ENCODE measurements around the gene NOS1AP. TPM values are rescaled to one million over a fixed set of nuclear protein-coding genes. Genes with fewer than 3 reads are reported as not detected.

The NOS1AP gene
- total RNA-seq, 1 experiment from 2014 or later, result 5.3 TPM

DNA sequence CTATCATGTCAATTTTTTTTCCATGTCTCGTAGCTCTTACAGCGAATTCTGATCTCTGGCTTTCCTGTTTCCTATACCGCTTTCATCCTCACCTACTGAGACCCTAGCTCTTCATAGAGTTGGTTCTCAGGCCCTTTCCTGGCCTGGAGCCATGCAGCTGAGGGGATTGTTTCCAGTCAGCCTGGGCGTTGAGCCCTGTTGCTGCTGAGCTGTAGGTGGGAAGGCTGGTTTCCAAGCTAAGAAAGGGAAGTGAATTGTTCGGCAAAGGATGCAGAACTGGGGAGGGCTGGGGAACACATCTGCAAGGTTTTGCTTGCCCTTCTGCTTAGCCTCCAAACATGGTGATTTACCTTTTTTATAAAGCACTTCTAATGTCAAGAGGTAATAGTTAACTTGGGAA is 265.6 kb downstream of the NOS1AP start (continued):
- TF ChIP-seq, protein P1, sequence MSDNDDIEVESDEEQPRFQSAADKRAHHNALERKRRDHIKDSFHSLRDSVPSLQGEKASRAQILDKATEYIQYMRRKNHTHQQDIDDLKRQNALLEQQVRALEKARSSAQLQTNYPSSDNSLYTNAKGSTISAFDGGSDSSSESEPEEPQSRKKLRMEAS (IDR thresholded peaks at IDR 0.05), result no peak
- TF ChIP-seq SP1 (IDR thresholded peaks at IDR 0.05; ENCODE audit: low read depth), result no peak

DNA sequence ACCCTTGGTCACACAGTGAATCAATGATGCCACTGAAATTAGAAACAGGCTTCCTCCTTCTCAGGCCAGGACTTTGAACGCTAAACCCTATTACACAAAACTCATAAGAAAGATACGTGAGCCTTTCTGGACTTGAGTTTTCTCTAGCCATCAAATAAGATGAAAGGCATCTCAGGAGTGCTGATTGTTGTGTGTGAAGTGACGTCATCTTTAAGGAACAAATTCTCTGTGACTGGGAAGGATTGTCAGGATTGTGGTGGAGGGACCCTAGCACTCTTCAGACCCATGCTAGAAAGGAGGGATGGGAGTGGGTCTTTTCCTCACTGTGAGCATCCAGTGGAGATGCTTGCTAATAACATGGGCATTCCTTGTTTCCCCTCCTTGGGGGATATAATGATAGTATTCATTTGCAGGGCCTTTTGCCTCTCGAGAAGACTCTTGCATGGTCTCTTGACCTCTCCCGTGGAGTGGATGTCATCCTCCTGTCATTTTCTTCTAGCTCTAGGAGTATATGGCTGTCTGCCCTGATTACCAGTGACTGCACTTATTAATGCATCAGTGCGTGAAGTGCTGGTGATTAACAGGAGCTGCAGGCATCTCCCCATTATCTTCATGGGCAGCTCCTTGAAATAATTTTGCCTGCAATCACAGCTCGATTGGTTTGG is 267.3 kb downstream of the NOS1AP start:
- POLR2A ChIA-PET, result no interaction called here

More for the DNA sequence above, 267.3 kb downstream of the NOS1AP start:
- H3K4me2 ChIP-seq (ENCODE audit: low read length), result no peak overlapping the region
- ChIA-PET RAD21 (ENCODE audit: low non-redundant PET in 1 of 2, low total read pairs in 2 of 2, uncharacterized antibody in 2 of 2, unreplicated experiment in 2 of 2) (no interaction called here), CTCF (interaction anchor here (0.9 kb wide), 1 partner anchor 280 kb away, joined by 3 read pairs; no protein-coding TSS in a partner anchor)
- H3K9ac ChIP-seq (ENCODE audit: low read length), result no peak overlapping the region
- no peaks in the 10 kb centered on the region for H3K79me2 ChIP-seq (ENCODE audit: insufficient read depth, low read length)
- no peaks in the 10 kb centered on the region for H4K20me1 ChIP-seq (ENCODE audit: insufficient read depth)
- H3K9me3 ChIP-seq (ENCODE audit: control insufficient read depth in 1 of 2, insufficient read depth in 1 of 2, low read depth in 1 of 2, low read length in 2 of 2), result no peaks in the 10 kb centered on the region
- H3K36me3 ChIP-seq (ENCODE audit: control insufficient read depth in 1 of 2, insufficient read depth in 2 of 2, low read length in 2 of 2), result no peaks in the 10 kb centered on the region
- DNase-seq (ENCODE audit: low read depth, low spot score) (no peak), ATAC-seq (no peak)
- no peak overlapping the region for H3K27ac ChIP-seq (ENCODE audit: low read depth, low read length)
- no peaks in the 10 kb centered on the region for H3K4me1 ChIP-seq (ENCODE audit: control insufficient read depth in 1 of 2, insufficient read depth in 2 of 2, low read length in 2 of 2)
- intact Hi-C loops (cut with micrococcal nuclease), result no loop called here
- TF ChIP-seq SRF (IDR thresholded peaks at IDR 0.05; ENCODE audit: low read depth) (no peak), JUND (IDR thresholded peaks at IDR 0.05) (no peak)
- TF ChIP-seq, protein P2, sequence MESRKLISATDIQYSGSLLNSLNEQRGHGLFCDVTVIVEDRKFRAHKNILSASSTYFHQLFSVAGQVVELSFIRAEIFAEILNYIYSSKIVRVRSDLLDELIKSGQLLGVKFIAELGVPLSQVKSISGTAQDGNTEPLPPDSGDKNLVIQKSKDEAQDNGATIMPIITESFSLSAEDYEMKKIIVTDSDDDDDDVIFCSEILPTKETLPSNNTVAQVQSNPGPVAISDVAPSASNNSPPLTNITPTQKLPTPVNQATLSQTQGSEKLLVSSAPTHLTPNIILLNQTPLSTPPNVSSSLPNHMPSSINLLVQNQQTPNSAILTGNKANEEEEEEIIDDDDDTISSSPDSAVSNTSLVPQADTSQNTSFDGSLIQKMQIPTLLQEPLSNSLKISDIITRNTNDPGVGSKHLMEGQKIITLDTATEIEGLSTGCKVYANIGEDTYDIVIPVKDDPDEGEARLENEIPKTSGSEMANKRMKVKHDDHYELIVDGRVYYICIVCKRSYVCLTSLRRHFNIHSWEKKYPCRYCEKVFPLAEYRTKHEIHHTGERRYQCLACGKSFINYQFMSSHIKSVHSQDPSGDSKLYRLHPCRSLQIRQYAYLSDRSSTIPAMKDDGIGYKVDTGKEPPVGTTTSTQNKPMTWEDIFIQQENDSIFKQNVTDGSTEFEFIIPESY (IDR thresholded peaks at IDR 0.05; ENCODE audit: extremely low read depth, insufficient replicate concordance, low read length), result no peak
- BruUV-seq (replicated peaks), result no TSS peak
- H2AFZ ChIP-seq (ENCODE audit: low read depth, low read length, poor library complexity, severe bottlenecking), result no peak overlapping the region
- no peaks in the 10 kb centered on the region for H3K9me2 ChIP-seq (ENCODE audit: insufficient read depth)
- H3K27me3 ChIP-seq (ENCODE audit: insufficient read depth, low read length), result no peaks in the 10 kb centered on the region
- no peak overlapping the region for H3K4me3 ChIP-seq (replicated peaks in 1 of 2; ENCODE audit: low read depth in 1 of 2, low read length in 2 of 2)
